ENCODE measurements around the gene HYI. TPM values are rescaled to one million over a fixed set of nuclear protein-coding genes. Genes with fewer than 3 reads are reported as not detected.

Gene HYI
- total and polyA plus RNA-seq, 2 of the 8 experiments (the other 6 are each of a cell fraction or from before 2014, with no cell fraction given) = 14.4 to 17.7 TPM

DNA sequence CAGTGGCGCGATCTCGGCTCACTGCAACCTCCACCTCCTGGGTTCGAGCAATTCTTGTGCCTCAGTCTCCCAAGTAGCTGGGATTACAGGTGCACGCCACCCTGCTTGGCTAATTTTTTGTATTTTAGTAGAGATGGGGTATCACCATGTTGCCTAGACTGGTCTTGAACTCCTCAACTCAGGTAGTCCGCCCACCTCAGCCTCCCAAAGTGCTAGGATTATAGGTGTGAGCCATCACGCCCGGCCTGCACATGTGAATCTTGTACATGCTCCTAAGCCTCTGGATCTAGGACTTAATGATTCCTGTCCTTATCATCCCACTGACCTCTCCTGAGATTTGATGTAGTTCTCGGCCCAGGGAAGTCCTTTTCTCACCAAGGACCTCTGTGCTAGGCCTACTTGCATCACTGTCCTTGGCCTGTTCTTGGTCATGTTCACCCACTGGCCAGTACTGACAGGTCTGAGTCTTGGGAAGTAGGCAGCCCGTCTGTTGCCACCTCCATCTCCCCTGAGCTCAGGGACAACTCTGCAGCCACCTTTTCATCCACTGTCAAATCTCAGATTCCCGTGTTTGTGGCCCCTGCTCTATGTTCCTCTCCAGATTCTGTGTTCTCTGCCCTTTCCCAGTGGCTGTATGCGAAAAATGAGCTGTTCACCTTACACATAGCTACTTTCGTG, 9.4 kb downstream of the HYI start (continued):
- no peak for TF ChIP-seq FOSL1 (IDR thresholded peaks at IDR 0.05; ENCODE audit: insufficient read depth, low read depth, low read length)
- no peak for TF ChIP-seq TBP (IDR thresholded peaks at IDR 0.05; ENCODE audit: low read depth, low read length)
- no peak for TF ChIP-seq RBBP5 (IDR thresholded peaks at IDR 0.05; ENCODE audit: borderline replicate concordance, low read depth, low read length)
- TF ChIP-seq POLR2A (IDR thresholded peaks at IDR 0.05; ENCODE audit: control extremely low read depth in 1 of 2, low read depth in 2 of 2, low read length in 2 of 2) = no peak
- TF ChIP-seq POU5F1 (IDR thresholded peaks at IDR 0.05; ENCODE audit: low read depth, low read length) = no peak
- TF ChIP-seq NRF1 (IDR thresholded peaks at IDR 0.05; ENCODE audit: low read depth, low read length) = no peak
- TF ChIP-seq TCF12 (IDR thresholded peaks at IDR 0.05; ENCODE audit: low read depth, low read length) = no peak
- TF ChIP-seq EP300 (IDR thresholded peaks at IDR 0.05; ENCODE audit: borderline replicate concordance in 1 of 2, low read depth in 2 of 2, low read length in 2 of 2) = no peak
